ENCODE data around the gene CDH11. TPM values are rescaled to one million over a fixed set of nuclear protein-coding genes. Genes with fewer than 3 reads are reported as not detected.

CDH11 gene
- total RNA-seq, 1 donor from 2014 or later = not detected

DNA sequence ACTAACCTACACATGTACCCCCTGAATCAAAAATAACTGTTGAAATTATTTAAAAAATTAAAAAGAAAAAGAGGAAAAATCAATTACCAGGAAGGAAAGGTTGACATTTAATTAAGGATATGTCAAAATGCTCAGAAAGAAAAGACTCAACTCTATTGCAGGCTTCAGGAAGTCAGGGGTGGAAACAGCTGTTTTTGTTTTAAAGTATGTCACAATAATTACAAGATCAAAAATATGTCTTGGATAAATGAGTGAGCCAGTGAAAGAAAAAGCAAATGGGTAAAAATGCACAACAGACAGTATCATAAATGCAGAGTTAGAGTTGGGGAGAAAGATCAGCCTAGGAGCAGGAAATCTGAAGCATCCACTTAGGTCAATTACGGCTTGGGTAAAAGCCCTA, 146.0 kb downstream of the CDH11 start:
- no peaks in the 10 kb centered on the region for H3K27me3 Mint-ChIP-seq (ENCODE audit: low read depth)
- no peak overlapping the region for H3K4me3 Mint-ChIP-seq (ENCODE audit: low read depth)
- H3K4me1 Mint-ChIP-seq (ENCODE audit: low read depth) = no peaks in the 10 kb centered on the region
- H3K27ac Mint-ChIP-seq = no peak overlapping the region
- intact Hi-C loops (cut with micrococcal nuclease) = no loop called here
- H3K9me3 Mint-ChIP-seq = peaks cover 35% of the 10 kb centered on the region
- no peak for DNase-seq (ENCODE audit: low spot score)
- no peaks in the 10 kb centered on the region for H3K36me3 Mint-ChIP-seq (ENCODE audit: low read depth)

DNA sequence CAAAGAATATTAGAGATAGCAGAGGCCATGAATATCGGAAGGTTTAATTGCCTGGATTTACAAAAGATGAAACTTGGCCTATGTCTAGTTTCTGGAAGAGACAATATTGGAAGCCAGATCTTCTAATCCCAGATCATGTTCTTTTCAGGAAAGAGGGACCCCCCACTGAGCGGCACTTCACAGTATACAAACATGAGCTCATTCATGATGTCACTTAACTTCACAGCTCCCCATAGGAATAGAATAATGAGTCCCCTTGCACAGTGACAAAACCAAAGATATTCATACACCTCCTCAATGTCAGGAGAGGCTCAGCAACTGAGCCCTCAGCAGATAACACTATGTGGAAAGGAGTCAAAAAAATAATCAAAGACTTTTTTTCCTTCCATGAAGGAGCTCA, 147.5 kb downstream of the CDH11 start:
- intact Hi-C loops (cut with micrococcal nuclease) = no loop called here
- peaks cover 31% of the 10 kb centered on the region for H3K9me3 Mint-ChIP-seq
- no peaks in the 10 kb centered on the region for H3K4me1 Mint-ChIP-seq (ENCODE audit: low read depth)
- H3K36me3 Mint-ChIP-seq (ENCODE audit: low read depth) = no peaks in the 10 kb centered on the region
- H3K27me3 Mint-ChIP-seq (ENCODE audit: low read depth) = no peaks in the 10 kb centered on the region
- no peak for DNase-seq (ENCODE audit: low spot score)
- no peak overlapping the region for H3K27ac Mint-ChIP-seq
- no peak overlapping the region for H3K4me3 Mint-ChIP-seq (ENCODE audit: low read depth)

DNA sequence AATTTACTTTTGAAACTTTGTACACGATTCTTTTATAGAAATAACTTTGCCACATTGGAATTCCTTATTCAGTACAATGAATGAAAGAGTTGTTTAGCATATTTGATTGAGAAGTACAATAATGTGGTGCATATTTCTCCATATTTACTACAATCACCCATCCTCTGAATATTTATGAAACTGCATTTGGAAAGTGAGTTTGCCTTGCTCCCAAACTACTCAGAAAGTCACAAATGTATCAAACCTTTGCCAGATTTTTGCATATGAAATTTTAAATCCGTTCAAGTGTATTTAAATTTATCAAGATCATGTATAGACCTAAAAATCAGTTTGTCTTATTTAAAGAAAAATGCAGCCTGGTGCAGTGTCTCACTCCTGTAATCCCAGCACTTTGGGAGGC, 148.7 kb downstream of the CDH11 start:
- no peak for DNase-seq (ENCODE audit: low spot score)
- no peaks in the 10 kb centered on the region for H3K36me3 Mint-ChIP-seq (ENCODE audit: low read depth)

DNA sequence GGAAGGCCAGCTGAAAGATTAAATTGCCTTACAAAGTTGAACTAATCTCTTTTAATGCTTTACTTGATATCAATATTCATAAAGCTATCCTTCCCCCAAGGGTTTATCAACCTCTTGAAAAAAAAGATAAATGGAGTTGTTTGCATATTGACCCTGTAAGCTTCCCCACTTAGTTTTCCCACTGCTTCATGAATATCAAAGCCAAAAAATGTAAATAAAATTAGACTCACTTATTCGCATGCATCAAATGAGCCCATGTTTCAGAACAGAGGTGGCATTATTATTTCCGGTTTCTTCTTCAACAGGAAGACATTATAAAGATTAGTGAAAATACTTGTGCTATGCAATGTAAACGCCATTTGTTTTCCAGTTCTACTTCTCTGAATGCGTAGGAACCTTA, 150.7 kb downstream of the CDH11 start:
- H3K9me3 Mint-ChIP-seq = peaks cover 29% of the 10 kb centered on the region
- intact Hi-C loops (cut with micrococcal nuclease) = no loop called here

More for the DNA sequence above, 148.7 kb downstream of the CDH11 start:
- Mint-ChIP-seq H3K27me3 (ENCODE audit: low read depth) (no peaks in the 10 kb centered on the region), H3K27ac (no peak overlapping the region), H3K9me3 (peaks cover 30% of the 10 kb centered on the region), H3K4me3 (ENCODE audit: low read depth) (no peak overlapping the region), H3K4me1 (ENCODE audit: low read depth) (no peaks in the 10 kb centered on the region)
- intact Hi-C loops (cut with micrococcal nuclease) = no loop called here

DNA sequence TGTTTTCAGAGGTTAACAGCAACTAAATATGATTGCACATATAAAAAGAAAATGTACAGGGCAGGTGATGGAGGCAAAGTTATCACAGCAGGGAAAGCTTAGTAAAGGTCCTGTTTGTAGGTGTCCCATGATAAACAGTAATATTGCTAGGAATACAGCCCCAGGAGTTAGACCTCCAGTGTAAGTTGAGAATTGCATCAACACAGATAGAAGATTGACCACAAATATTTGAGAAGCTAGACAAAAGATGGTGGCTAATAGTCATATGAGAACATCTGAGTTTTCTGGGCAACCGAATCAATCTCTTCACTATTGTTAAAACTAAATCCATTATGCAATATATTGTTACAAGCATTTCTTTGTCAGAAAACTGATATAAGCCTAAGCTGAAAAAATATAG, 152.6 kb downstream of the CDH11 start:
- intact Hi-C loops (cut with micrococcal nuclease) = no loop called here
- H3K4me3 Mint-ChIP-seq (ENCODE audit: low read depth) = no peak overlapping the region
- H3K27ac Mint-ChIP-seq = no peak overlapping the region
- H3K9me3 Mint-ChIP-seq = peaks cover 23% of the 10 kb centered on the region
- H3K36me3 Mint-ChIP-seq (ENCODE audit: low read depth) = no peaks in the 10 kb centered on the region
- no peak for DNase-seq (ENCODE audit: low spot score)
- no peaks in the 10 kb centered on the region for H3K4me1 Mint-ChIP-seq (ENCODE audit: low read depth)
- H3K27me3 Mint-ChIP-seq (ENCODE audit: low read depth) = no peaks in the 10 kb centered on the region

More for the DNA sequence above, 150.7 kb downstream of the CDH11 start:
- H3K4me3 Mint-ChIP-seq (ENCODE audit: low read depth) = no peak overlapping the region
- H3K4me1 Mint-ChIP-seq (ENCODE audit: low read depth) = no peaks in the 10 kb centered on the region
- no peak overlapping the region for H3K27ac Mint-ChIP-seq
- no peak for DNase-seq (ENCODE audit: low spot score)
- H3K27me3 Mint-ChIP-seq (ENCODE audit: low read depth) = no peaks in the 10 kb centered on the region
- H3K36me3 Mint-ChIP-seq (ENCODE audit: low read depth) = no peaks in the 10 kb centered on the region

DNA sequence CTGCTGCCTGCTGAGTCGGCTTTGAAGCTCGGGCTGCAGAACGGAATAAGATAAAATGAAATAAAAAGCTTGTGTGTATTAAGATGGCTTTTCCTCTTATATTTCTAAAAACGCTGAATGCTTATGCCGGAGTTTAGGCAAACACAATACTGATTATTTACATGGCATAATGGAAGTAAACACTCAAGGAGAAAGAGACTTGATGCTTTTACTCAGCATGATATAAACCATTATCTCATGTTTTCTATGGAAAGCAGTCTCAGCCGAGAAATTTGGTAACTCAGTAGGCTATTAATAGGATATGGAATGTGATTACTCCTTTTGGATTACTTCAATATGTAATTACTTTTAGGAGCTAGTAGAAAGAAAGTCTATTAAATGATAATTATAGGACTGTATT, 153.3 kb downstream of the CDH11 start:
- Mint-ChIP-seq H3K27ac (no peak overlapping the region), H3K36me3 (ENCODE audit: low read depth) (no peaks in the 10 kb centered on the region), H3K27me3 (ENCODE audit: low read depth) (no peaks in the 10 kb centered on the region), H3K4me1 (ENCODE audit: low read depth) (no peaks in the 10 kb centered on the region), H3K4me3 (ENCODE audit: low read depth) (no peak overlapping the region), H3K9me3 (peaks cover 23% of the 10 kb centered on the region)
- DNase-seq (ENCODE audit: low spot score) = no peak
- intact Hi-C loops (cut with micrococcal nuclease) = no loop called here

DNA sequence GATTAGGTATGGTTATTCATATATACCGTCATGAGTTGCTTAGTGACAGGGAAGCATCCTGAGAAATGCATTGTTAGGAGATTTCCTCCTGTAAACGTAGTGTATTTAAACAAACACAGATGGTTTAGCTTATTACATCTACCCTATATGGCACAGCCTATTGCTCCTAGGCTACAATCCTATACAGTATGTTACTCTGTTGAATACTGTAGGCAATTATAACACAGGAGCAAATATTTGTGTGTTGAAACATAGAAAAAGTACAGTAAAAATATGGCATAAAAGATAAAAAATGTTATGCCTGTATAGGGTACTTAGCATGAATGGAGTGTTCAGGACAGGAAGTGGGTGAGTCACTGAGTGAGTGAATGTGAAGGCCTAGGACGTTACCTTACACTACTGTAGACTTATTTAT, 157.7 kb downstream of the CDH11 start:
- no peak overlapping the region for H3K27ac Mint-ChIP-seq
- DNase-seq (ENCODE audit: low spot score) = no peak
- no peak overlapping the region for H3K4me3 Mint-ChIP-seq (ENCODE audit: low read depth)
- H3K4me1 Mint-ChIP-seq (ENCODE audit: low read depth) = no peaks in the 10 kb centered on the region
- H3K9me3 Mint-ChIP-seq = peaks cover 38% of the 10 kb centered on the region
- intact Hi-C loops (cut with micrococcal nuclease) = no loop called here
- no peaks in the 10 kb centered on the region for H3K36me3 Mint-ChIP-seq (ENCODE audit: low read depth)
- H3K27me3 Mint-ChIP-seq (ENCODE audit: low read depth) = no peaks in the 10 kb centered on the region

DNA sequence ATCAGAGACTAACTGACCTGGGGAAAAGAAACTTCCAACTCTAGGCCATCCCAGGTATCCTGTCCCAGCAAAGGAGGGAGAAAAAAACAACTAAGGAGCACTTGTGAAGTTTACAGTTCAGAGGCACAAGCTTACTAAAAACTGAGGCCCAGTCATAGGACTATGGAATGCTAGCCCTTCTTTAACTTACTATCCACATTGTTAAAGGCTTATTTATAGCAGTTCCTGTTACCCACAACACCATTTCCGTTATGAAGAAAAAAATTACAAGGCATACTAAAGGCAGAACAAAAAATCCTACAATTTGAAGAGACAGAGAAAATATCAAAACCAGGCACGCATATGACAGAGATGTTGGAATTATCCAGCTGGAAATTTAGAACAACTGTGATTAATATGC, 159.1 kb downstream of the CDH11 start:
- no peak for DNase-seq (ENCODE audit: low spot score)
- peaks cover 31% of the 10 kb centered on the region for H3K9me3 Mint-ChIP-seq
- H3K27ac Mint-ChIP-seq = no peak overlapping the region
- no peaks in the 10 kb centered on the region for H3K4me1 Mint-ChIP-seq (ENCODE audit: low read depth)
- intact Hi-C loops (cut with micrococcal nuclease) = no loop called here
- H3K27me3 Mint-ChIP-seq (ENCODE audit: low read depth) = no peaks in the 10 kb centered on the region
- H3K4me3 Mint-ChIP-seq (ENCODE audit: low read depth) = no peak overlapping the region
- H3K36me3 Mint-ChIP-seq (ENCODE audit: low read depth) = no peaks in the 10 kb centered on the region

DNA sequence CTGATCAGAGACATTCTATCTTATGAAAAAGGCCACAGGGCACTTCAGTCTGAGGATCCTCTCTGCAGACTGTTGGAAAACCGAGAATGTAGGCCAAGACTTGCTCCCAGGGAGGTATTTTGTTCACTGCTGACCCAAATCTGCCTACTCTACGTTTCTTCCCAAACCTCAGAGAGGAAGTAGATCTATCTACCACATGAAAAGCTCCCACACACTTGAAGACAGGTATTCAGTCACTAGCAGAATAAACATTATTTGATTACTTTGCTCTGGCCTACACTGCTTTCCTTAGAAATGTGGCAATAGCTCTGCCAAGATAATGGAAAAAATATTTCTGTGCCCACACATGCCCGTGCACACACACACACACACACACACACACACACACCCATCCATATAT, 164.6 kb downstream of the CDH11 start:
- DNase-seq (ENCODE audit: low spot score) = no peak
- intact Hi-C loops (cut with micrococcal nuclease) = no loop called here
- Mint-ChIP-seq H3K27ac (no peak overlapping the region), H3K4me1 (ENCODE audit: low read depth) (no peaks in the 10 kb centered on the region), H3K9me3 (peaks cover 20% of the 10 kb centered on the region), H3K27me3 (ENCODE audit: low read depth) (no peaks in the 10 kb centered on the region), H3K4me3 (ENCODE audit: low read depth) (no peak overlapping the region), H3K36me3 (ENCODE audit: low read depth) (no peaks in the 10 kb centered on the region)

DNA sequence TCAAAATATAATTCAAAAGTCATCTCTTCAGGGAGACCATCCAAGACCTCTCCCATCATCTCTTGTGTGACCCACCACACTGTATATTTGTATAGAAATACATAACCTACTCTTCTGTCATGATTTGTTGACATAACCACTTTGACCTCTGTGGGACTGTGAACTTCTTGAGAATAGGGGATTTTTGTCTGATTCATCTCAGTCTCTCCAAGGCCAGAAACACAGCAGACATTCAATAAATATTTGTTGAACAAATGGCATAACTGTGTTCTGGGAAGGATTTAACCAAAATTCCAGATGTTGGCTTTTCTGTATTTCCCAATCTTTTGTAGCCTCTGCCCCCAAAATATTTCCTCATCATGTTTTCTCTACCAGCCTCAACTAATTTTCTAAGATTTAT, 169.7 kb downstream of the CDH11 start:
- Mint-ChIP-seq H3K9me3 (peaks cover 40% of the 10 kb centered on the region), H3K4me1 (ENCODE audit: low read depth) (no peaks in the 10 kb centered on the region), H3K27ac (no peak overlapping the region), H3K27me3 (ENCODE audit: low read depth) (no peaks in the 10 kb centered on the region), H3K4me3 (ENCODE audit: low read depth) (no peak overlapping the region), H3K36me3 (ENCODE audit: low read depth) (no peaks in the 10 kb centered on the region)
- intact Hi-C loops (cut with micrococcal nuclease) = no loop called here
- DNase-seq (ENCODE audit: low spot score) = no peak

DNA sequence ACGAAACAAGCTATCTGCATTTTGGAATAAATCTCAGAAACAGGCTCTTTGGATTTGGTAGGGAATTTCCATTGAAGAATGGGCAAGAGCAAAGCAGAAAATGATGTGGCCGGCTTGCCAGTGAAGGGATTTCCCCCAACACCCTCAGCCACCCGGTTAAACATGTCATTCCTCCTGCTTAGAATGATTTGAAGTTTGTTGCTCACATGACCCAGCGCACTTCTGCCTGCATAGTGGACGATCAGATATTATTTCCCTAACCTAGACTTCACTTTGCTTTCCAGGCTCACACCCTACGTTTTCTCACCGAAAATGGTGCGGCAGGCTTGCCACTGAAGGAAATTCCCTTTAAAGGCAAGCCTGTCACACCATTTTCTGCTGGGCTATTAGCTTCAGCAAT, 170.7 kb downstream of the CDH11 start:
- H3K4me1 Mint-ChIP-seq (ENCODE audit: low read depth) = no peaks in the 10 kb centered on the region
- no peak overlapping the region for H3K27ac Mint-ChIP-seq
- intact Hi-C loops (cut with micrococcal nuclease) = no loop called here

DNA sequence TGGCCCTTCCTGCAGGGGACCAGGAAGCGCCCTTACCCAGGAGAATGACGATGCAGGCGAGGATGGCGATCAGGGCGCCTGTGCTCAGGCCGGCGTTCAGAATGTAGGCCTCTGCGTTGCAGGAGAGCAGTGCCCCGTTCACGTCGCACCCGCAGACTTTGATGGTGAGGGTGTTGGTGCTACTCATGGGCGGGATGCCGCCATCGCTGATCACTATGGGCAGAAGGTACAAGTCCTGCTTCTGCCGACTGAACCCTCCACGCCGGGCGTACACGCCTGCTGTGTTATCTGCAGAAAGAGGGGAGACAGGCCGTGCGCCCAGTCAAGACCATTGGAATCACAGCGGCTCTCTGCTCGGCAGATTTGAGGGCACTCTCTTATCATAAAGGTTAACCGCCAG, 171.1 kb downstream of the CDH11 start:
- Mint-ChIP-seq H3K36me3 (ENCODE audit: low read depth) (no peaks in the 10 kb centered on the region), H3K27me3 (ENCODE audit: low read depth) (no peaks in the 10 kb centered on the region), H3K9me3 (peaks cover 36% of the 10 kb centered on the region), H3K27ac (no peak overlapping the region), H3K4me3 (ENCODE audit: low read depth) (no peak overlapping the region), H3K4me1 (ENCODE audit: low read depth) (no peaks in the 10 kb centered on the region)
- intact Hi-C loops (cut with micrococcal nuclease) = no loop called here
- no peak for DNase-seq (ENCODE audit: low spot score)

More for the DNA sequence above, 170.7 kb downstream of the CDH11 start:
- Mint-ChIP-seq H3K36me3 (ENCODE audit: low read depth) (no peaks in the 10 kb centered on the region), H3K4me3 (ENCODE audit: low read depth) (no peak overlapping the region), H3K27me3 (ENCODE audit: low read depth) (no peaks in the 10 kb centered on the region), H3K9me3 (peaks cover 36% of the 10 kb centered on the region)
- DNase-seq (ENCODE audit: low spot score) = no peak

DNA sequence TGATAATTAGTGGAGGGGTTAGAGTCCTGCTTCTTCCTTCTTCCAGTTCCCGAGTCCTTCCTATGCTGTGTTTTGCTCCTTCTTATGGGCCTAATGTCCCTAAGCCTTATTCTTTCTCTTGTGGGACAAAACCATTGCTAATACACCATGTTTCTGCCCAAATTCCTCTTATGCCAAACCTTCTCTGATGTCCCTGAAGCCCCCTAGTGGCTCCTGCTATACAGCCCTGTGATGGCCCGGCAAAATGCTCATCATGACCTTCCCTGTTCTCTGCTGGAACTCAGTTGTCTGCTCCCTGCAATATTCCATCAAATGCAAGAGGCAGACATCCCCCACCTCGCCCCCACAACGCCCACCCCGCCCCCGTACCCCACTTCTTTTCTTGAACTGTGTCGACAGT, 171.6 kb downstream of the CDH11 start:
- intact Hi-C loops (cut with micrococcal nuclease) = no loop called here
- Mint-ChIP-seq H3K27me3 (ENCODE audit: low read depth) (no peaks in the 10 kb centered on the region), H3K9me3 (peaks cover 36% of the 10 kb centered on the region), H3K4me1 (ENCODE audit: low read depth) (no peaks in the 10 kb centered on the region), H3K27ac (no peak overlapping the region), H3K36me3 (ENCODE audit: low read depth) (no peaks in the 10 kb centered on the region), H3K4me3 (ENCODE audit: low read depth) (no peak overlapping the region)
- no peak for DNase-seq (ENCODE audit: low spot score)

DNA sequence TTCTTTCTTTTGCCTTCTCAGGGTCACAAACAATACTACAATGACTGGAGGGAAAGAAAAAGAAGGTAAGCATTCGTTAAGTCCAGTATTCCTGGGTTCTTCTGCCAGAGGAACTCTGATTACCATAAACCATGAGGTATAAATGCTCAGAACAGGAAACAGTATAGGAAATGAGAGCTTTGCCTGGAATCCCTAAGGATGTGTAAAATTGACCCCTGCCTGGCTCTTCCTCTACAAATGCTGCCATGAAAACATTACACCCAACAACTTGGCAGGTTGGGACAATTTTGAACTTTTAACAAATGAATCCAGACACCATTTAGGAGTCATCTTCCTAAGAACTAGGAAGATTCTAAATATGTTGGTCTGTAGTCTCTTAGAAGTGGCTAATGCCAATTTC, 173.8 kb downstream of the CDH11 start:
- Mint-ChIP-seq H3K9me3 (peaks cover 53% of the 10 kb centered on the region), H3K27ac (no peak overlapping the region), H3K4me1 (ENCODE audit: low read depth) (no peaks in the 10 kb centered on the region), H3K4me3 (ENCODE audit: low read depth) (no peak overlapping the region), H3K27me3 (ENCODE audit: low read depth) (no peaks in the 10 kb centered on the region), H3K36me3 (ENCODE audit: low read depth) (no peaks in the 10 kb centered on the region)
- no peak for DNase-seq (ENCODE audit: low spot score)
- intact Hi-C loops (cut with micrococcal nuclease) = no loop called here
